CD4-positive, alpha-beta memory T cell (primary cell): ENCODE measurements around the gene CDK8. TPM values are rescaled to one million over a fixed set of nuclear protein-coding genes. Genes with fewer than 3 reads are reported as not detected.
A peak's percentile ranks its signal among the peaks of the same experiment; 100 is the strongest.

Experiments used
- CTCF ChIA-PET: fragments of 350-600 bp; sonication (Branson Sonifier 250); formaldehyde crosslinking; loops from one replicate; lab custom pipeline; 2021; ENCODE audit warnings: inconsistent platforms; ENCODE audit not compliant: partially characterized antibody; lab: Charles Lee
- POLR2A ChIA-PET: fragments of 350-600 bp; sonication (Branson Sonifier 250); formaldehyde crosslinking; loops from one replicate; lab custom pipeline; 2021; ENCODE audit not compliant: partially characterized antibody; lab: Charles Lee
- DNase-seq, 5 donors: peaks; one replicate each; pipeline versions ENCODE4 v3.0.0 to v3.0.0-alpha.2; 2020 to 2022; ENCODE audit warnings: mixed read lengths in 1 of 5
- H3K27ac ChIP-seq: one replicate; pipeline ENCODE4 v1.7.0; 2013; ENCODE audit warnings: low read depth, low read length
- H3K27me3 ChIP-seq: 2 replicates; pipeline ENCODE4 v1.7.0; 2013; ENCODE audit warnings: mild to moderate bottlenecking, low read length, moderate library complexity; ENCODE audit not compliant: insufficient read depth
- H3K36me3 ChIP-seq: 2 replicates; pipeline ENCODE4 v1.7.0; 2013; ENCODE audit warnings: mild to moderate bottlenecking, low read length, moderate library complexity; ENCODE audit not compliant: insufficient read depth
- H3K4me1 ChIP-seq: 2 replicates; pipeline ENCODE4 v1.7.0; 2013; ENCODE audit warnings: mild to moderate bottlenecking, low read length, moderate library complexity; ENCODE audit not compliant: insufficient read depth
- H3K4me3 ChIP-seq, 2 donors: one replicate each; pipeline ENCODE4 v1.7.0; 2013; ENCODE audit warnings: low read length in 2 of 2, mild to moderate bottlenecking in 1 of 2
- H3K9me3 ChIP-seq, 2 donors: one replicate each; pipeline ENCODE4 v1.7.0; 2013; ENCODE audit warnings: low read length in 2 of 2, control low read depth in 1 of 2; ENCODE audit not compliant: control insufficient read depth in 1 of 2
- H3K27ac Mint-ChIP-seq, 7 donors: one replicate each; pipeline ENCODE4 v1.8.0; 2020 to 2021; ENCODE audit warnings: mixed read lengths in 7 of 7, mild to moderate bottlenecking in 6 of 7, inconsistent platforms in 3 of 7, moderate library complexity in 3 of 7
- H3K27me3 Mint-ChIP-seq, 2 donors: one replicate each; pipeline ENCODE4 v1.8.0; 2020 to 2021; ENCODE audit warnings: mixed read lengths in 2 of 2
- H3K36me3 Mint-ChIP-seq, 2 donors: one replicate each; pipeline ENCODE4 v1.8.0; 2020 to 2021; ENCODE audit warnings: mixed read lengths in 2 of 2, inconsistent platforms in 1 of 2, mild to moderate bottlenecking in 1 of 2
- H3K4me1 Mint-ChIP-seq, 4 donors: one replicate each; pipeline ENCODE4 v1.8.0; 2020 to 2021; ENCODE audit warnings: mixed read lengths in 4 of 4, mild to moderate bottlenecking in 1 of 4
- H3K4me3 Mint-ChIP-seq, 8 donors: one replicate each; pipeline ENCODE4 v1.8.0; 2020 to 2021; ENCODE audit warnings: mixed read lengths in 8 of 8, mild to moderate bottlenecking in 7 of 8, moderate library complexity in 6 of 8, inconsistent platforms in 3 of 8
- H3K9me3 Mint-ChIP-seq, 8 donors: one replicate each; pipeline ENCODE4 v1.8.0; 2020 to 2021; ENCODE audit warnings: mixed read lengths in 8 of 8, mild to moderate bottlenecking in 5 of 8, inconsistent platforms in 3 of 8, moderate library complexity in 1 of 8
- intact Hi-C: fragments of 100-400 bp; cut with micrococcal nuclease; formaldehyde crosslinking; loops from one replicate; pipeline ENCODE4 v1.15.1; 2023
- polyA plus RNA-seq, 2 donors: library from polyadenylated mRNA; unstranded; fragments of 300-500 nt; fragmentation: Illumina TruSeq; gene quantifications; one replicate each; pipeline ENCODE4 v1.2.3, GENCODE V29; 2021
- total RNA-seq, 2 experiments: library from RNA; stranded (reverse); gene quantifications; one replicate each; pipeline ENCODE4 v1.2.3, GENCODE V29; 2021

CDK8 gene
- total and polyA plus RNA-seq, 4 experiments from 2014 or later = 4.7 to 11.7 (median 8.6) TPM

- peak overlapping the region; percentile 44 to 100 (median 64) for H3K4me3 Mint-ChIP-seq
- no peak for DNase-seq
- Histone ChIP-seq H3K9me3 (no peaks in the 10 kb centered on the region), H3K27me3 (no peaks in the 10 kb centered on the region), H3K4me1 (peaks cover 29% of the 10 kb centered on the region), H3K4me3 (no peak overlapping the region), H3K27ac (peak overlapping the region; percentile 94), H3K36me3 (peaks cover 33% of the 10 kb centered on the region)
- intact Hi-C loops = no loop called here
- H3K36me3 Mint-ChIP-seq = peaks cover 33 to 50% of the 10 kb centered on the region in 2 donors
- H3K9me3 Mint-ChIP-seq = peaks cover 0 to 2% (median 0%) of the 10 kb centered on the region in 8 donors
- H3K27me3 Mint-ChIP-seq = no peaks in the 10 kb centered on the region
- ChIA-PET CTCF (interaction anchor here (2.8 to 4.4 kb wide), 2 partner anchors 34 to 36 kb away, joined by 10 to 20 read pairs; no protein-coding TSS in a partner anchor), POLR2A (interaction anchor here (5.0 to 5.3 kb wide), 2 partner anchors 34 to 35 kb away, joined by 49 to 63 read pairs; partner anchors contain the start of gene CDK8)
- H3K4me1 Mint-ChIP-seq = peaks cover 29 to 49% (median 41%) of the 10 kb centered on the region in 4 donors
- H3K27ac Mint-ChIP-seq = peak overlapping the region in 3 of 7 donors; percentile 20 to 42 (median 35)
Measured at GRCh38 chr13:26220575-26220974, 33.4 kb upstream of the CDK8 start.

- H3K36me3 ChIP-seq = peaks cover 27% of the 10 kb centered on the region
- CTCF ChIA-PET = interaction anchor here (0.7 to 4.4 kb wide), 3 partner anchors 34 to 37 kb away, joined by 3 to 20 read pairs (median 10); no protein-coding TSS in a partner anchor
- peak overlapping the region; percentile 94 for H3K27ac ChIP-seq
- intact Hi-C loops = loop anchor here (1.0 kb wide), 2 partner anchors 35 to 920 kb away; partner anchors contain the start of gene NUP58
- H3K4me1 ChIP-seq = peaks cover 29% of the 10 kb centered on the region
- peaks cover 29 to 49% (median 41%) of the 10 kb centered on the region in 4 donors for H3K4me1 Mint-ChIP-seq
- H3K9me3 ChIP-seq = no peaks in the 10 kb centered on the region
- no peaks in the 10 kb centered on the region for H3K27me3 ChIP-seq
- H3K9me3 Mint-ChIP-seq = peaks cover 0 to 2% (median 0%) of the 10 kb centered on the region in 8 donors
- peak overlapping the region; percentile 95 to 100 (median 100) for H3K4me3 Mint-ChIP-seq
- POLR2A ChIA-PET = interaction anchor here (1.1 to 5.3 kb wide), 5 partner anchors 8 to 934 kb away, joined by 3 to 63 read pairs (median 6); partner anchors contain the start of genes CDK8 and MTMR6
- H3K27ac Mint-ChIP-seq = peak overlapping the region; percentile 92 to 99 (median 99)
- H3K27me3 Mint-ChIP-seq = no peaks in the 10 kb centered on the region
- peak overlapping the region; percentile 86 to 98 for H3K4me3 ChIP-seq
- peaks cover 33 to 45% of the 10 kb centered on the region in 2 donors for H3K36me3 Mint-ChIP-seq
- peak in 1 of 5 donors; percentile 41 for DNase-seq
Measured at GRCh38 chr13:26221399-26221720, 32.6 kb upstream of the CDK8 start.

- DNase-seq = peak; percentile 88 to 95 (median 91)
- Histone ChIP-seq H3K27me3 (no peaks in the 10 kb centered on the region), H3K9me3 (no peaks in the 10 kb centered on the region), H3K4me3 (peak within 1 kb of the TSS; percentile 86 to 98), H3K4me1 (peaks cover 29% of the 10 kb centered on the region), H3K27ac (peak within 1 kb of the TSS; percentile 94), H3K36me3 (peaks cover 25% of the 10 kb centered on the region)
- ChIA-PET CTCF (interaction anchor here (0.7 to 4.4 kb wide), 6 partner anchors 29 to 477 kb away, joined by 3 to 20 read pairs (median 4); no protein-coding TSS in a partner anchor), POLR2A (interaction anchor here (0.6 to 5.3 kb wide), 13 partner anchors 9 to 1917 kb away, joined by 3 to 63 read pairs (median 5); partner anchors contain the start of genes CDK8, MTIF3, MTMR6 and RPL21)
- Mint-ChIP-seq H3K27ac (peak within 1 kb of the TSS; percentile 92 to 99 (median 99)), H3K9me3 (peaks cover 0 to 2% (median 0%) of the 10 kb centered on the region in 8 donors), H3K36me3 (peaks cover 30 to 43% of the 10 kb centered on the region in 2 donors), H3K4me3 (peak within 1 kb of the TSS; percentile 95 to 100 (median 100)), H3K27me3 (peaks cover 0 to 2% of the 10 kb centered on the region in 2 donors), H3K4me1 (peaks cover 28 to 48% (median 41%) of the 10 kb centered on the region in 4 donors)
- intact Hi-C loops = loop anchor here (1.0 to 2.0 kb wide), 5 partner anchors 31 to 1917 kb away; partner anchors contain the start of genes NUP58, PAN3 and RPL21
Measured at GRCh38 chr13:26221721-26222519, 32.0 kb upstream of the CDK8 start, which contains the start of gene RNF6. Gene RNF6 (minus strand): TSS chr13:26222314. CDS start chr13:26219649, 2,665 bp downstream.

- intact Hi-C loops = loop anchor here (1.0 to 2.0 kb wide), 3 partner anchors 31 to 1916 kb away; partner anchors contain the start of genes PAN3 and RPL21
- no peak for DNase-seq
- no peaks in the 10 kb centered on the region for H3K27me3 ChIP-seq
- Mint-ChIP-seq H3K36me3 (peaks cover 24 to 38% of the 10 kb centered on the region in 2 donors), H3K27ac (peak overlapping the region; percentile 92 to 99 (median 99)), H3K4me1 (peaks cover 28 to 43% (median 36%) of the 10 kb centered on the region in 4 donors), H3K9me3 (peaks cover 0 to 2% (median 0%) of the 10 kb centered on the region in 8 donors), H3K4me3 (peak overlapping the region; percentile 95 to 100 (median 100)), H3K27me3 (peaks cover 0 to 2% of the 10 kb centered on the region in 2 donors)
- H3K36me3 ChIP-seq = peaks cover 18% of the 10 kb centered on the region
- H3K4me3 ChIP-seq = peak overlapping the region; percentile 86 to 98
- CTCF ChIA-PET = interaction anchor here (1.0 to 4.4 kb wide), 7 partner anchors 24 to 476 kb away, joined by 3 to 20 read pairs (median 4); no protein-coding TSS in a partner anchor
- no peaks in the 10 kb centered on the region for H3K9me3 ChIP-seq
- peak overlapping the region; percentile 94 for H3K27ac ChIP-seq
- peaks cover 29% of the 10 kb centered on the region for H3K4me1 ChIP-seq
- POLR2A ChIA-PET = interaction anchor here (0.7 to 5.3 kb wide), 11 partner anchors 10 to 1917 kb away, joined by 3 to 63 read pairs (median 4); partner anchors contain the start of genes CDK8, MTIF3, MTMR6 and RPL21
Measured at GRCh38 chr13:26222520-26223046, 31.3 kb upstream of the CDK8 start.

- Histone ChIP-seq H3K27ac (no peak overlapping the region), H3K4me3 (no peak overlapping the region), H3K27me3 (no peaks in the 10 kb centered on the region), H3K4me1 (peaks cover 10% of the 10 kb centered on the region), H3K9me3 (no peaks in the 10 kb centered on the region), H3K36me3 (no peaks in the 10 kb centered on the region)
- Mint-ChIP-seq H3K4me3 (no peak overlapping the region), H3K27ac (no peak overlapping the region), H3K9me3 (peaks cover 0 to 2% (median 0%) of the 10 kb centered on the region in 8 donors), H3K27me3 (peaks cover 0 to 2% of the 10 kb centered on the region in 2 donors), H3K4me1 (peaks cover 12 to 23% (median 19%) of the 10 kb centered on the region in 4 donors), H3K36me3 (peaks cover 3 to 17% of the 10 kb centered on the region in 2 donors)
- no peak for DNase-seq
- ChIA-PET CTCF (interaction anchor here (3.8 kb wide), 1 partner anchor 40 kb away, joined by 15 read pairs; no protein-coding TSS in a partner anchor), POLR2A (no interaction called here)
- intact Hi-C loops = no loop called here
Measured at GRCh38 chr13:26225896-26226617, 27.9 kb upstream of the CDK8 start.
